OCI-LY7 (cell line): Measurements from ENCODE around the gene C1orf159. TPM values are rescaled to one million over a fixed set of nuclear protein-coding genes. Genes with fewer than 3 reads are reported as not detected.

Experiments
- BruUV-seq: library from RNA; stranded (reverse); fragments of 400-500 nt; replicated peaks from 2 replicates; lab custom pipeline; 2021; lab: Mats Ljungman, UMichigan
- CTCF ChIA-PET: fragments of 300-600 bp; sonication (Branson Sonifier 250); formaldehyde crosslinking; loops from one replicate; lab custom pipeline; 2022; ENCODE audit warnings: antibody characterized with exemption; ENCODE audit not compliant: unreplicated experiment; lab: Charles Lee
- POLR2A ChIA-PET: fragments of 300-600 bp; sonication (Branson Sonifier 250); formaldehyde crosslinking; loops from one replicate; lab custom pipeline; 2022; ENCODE audit warnings: antibody characterized with exemption; lab: Charles Lee
- DNase-seq: peaks from one replicate; pipeline ENCODE4 v3.0.0-alpha.2; 2015; ENCODE audit warnings: low spot score
- H2AFZ ChIP-seq: fragments of 200-600 bp; sonication (generic), shearing (Covaris generic); 2 replicates; pipeline ENCODE4 v1.6.1; 2014; ENCODE audit warnings: mild to moderate bottlenecking, antibody characterized with exemption, low read length, moderate library complexity
- H3K27ac ChIP-seq: fragments of 200-600 bp; sonication (generic); 2 replicates; pipeline ENCODE4 v1.5.1; 2014; ENCODE audit warnings: mixed run types, low read depth, mild to moderate bottlenecking, moderate library complexity, low read length, inconsistent platforms; ENCODE audit not compliant: poor library complexity, severe bottlenecking
- H3K36me3 ChIP-seq: fragments of 200-600 bp; sonication (generic); 2 replicates; pipeline ENCODE4 v1.6.1; 2014; ENCODE audit warnings: mild to moderate bottlenecking, antibody characterized with exemption, low read length, moderate library complexity, mixed read lengths; ENCODE audit not compliant: insufficient read depth
- H3K4me1 ChIP-seq: fragments of 200-600 bp; sonication (generic); 2 replicates; pipeline ENCODE4 v1.5.1; 2014; ENCODE audit warnings: mild to moderate bottlenecking, low read length; ENCODE audit not compliant: insufficient read depth, poor library complexity, severe bottlenecking
- H3K4me2 ChIP-seq: fragments of 200-600 bp; sonication (generic); 2 replicates; pipeline ENCODE4 v1.6.1; 2014; ENCODE audit warnings: mild to moderate bottlenecking, low read length
- H3K4me3 ChIP-seq: fragments of 200-600 bp; sonication (generic); 2 replicates; pipeline ENCODE4 v1.5.1; 2014; ENCODE audit warnings: mild to moderate bottlenecking, low read depth, low read length; ENCODE audit not compliant: poor library complexity, severe bottlenecking
- H3K79me2 ChIP-seq: fragments of 200-600 bp; sonication (generic); 2 replicates; pipeline ENCODE4 v1.6.1; 2016; ENCODE audit warnings: low read depth, mild to moderate bottlenecking, low read length, moderate library complexity, mixed read lengths; ENCODE audit not compliant: insufficient read depth
- H3K9me2 ChIP-seq: fragments of 200-600 bp; sonication (generic); 2 replicates; pipeline ENCODE4 v1.6.1; 2016; ENCODE audit warnings: mild to moderate bottlenecking, low read length, mixed read lengths; ENCODE audit not compliant: insufficient read depth
- H3K9me3 ChIP-seq: fragments of 200-600 bp; sonication (generic); 2 replicates; pipeline ENCODE4 v1.6.1; 2014; ENCODE audit warnings: mild to moderate bottlenecking, mixed run types, low read length, mixed read lengths
- H4K20me1 ChIP-seq: fragments of 200-600 bp; sonication (generic); 2 replicates; pipeline ENCODE4 v1.6.1; 2014; ENCODE audit warnings: mild to moderate bottlenecking, antibody characterized with exemption, low read length, moderate library complexity, mixed read lengths; ENCODE audit not compliant: insufficient read depth
- CTCF ChIP-seq: fragments of 200-600 bp; sonication (generic); conservative IDR thresholded peaks from 2 replicates; pipeline ENCODE4 v1.5.1; 2014; ENCODE audit warnings: mild to moderate bottlenecking, antibody characterized with exemption, low read length, moderate library complexity, mixed read lengths
- EZH2phosphoT487 ChIP-seq: fragments of 200-600 bp; sonication (generic); IDR thresholded peaks from 2 replicates; pipeline ENCODE4 v1.6.1; 2018; ENCODE audit warnings: low read depth, borderline replicate concordance, mild to moderate bottlenecking, mixed run types, antibody characterized with exemption, low read length, moderate library complexity, mixed read lengths
- intact Hi-C: fragments of 100-400 bp; cut with micrococcal nuclease; formaldehyde crosslinking; loops from one replicate; pipeline ENCODE4 v1.10.0; 2022; ENCODE audit not compliant: unreplicated experiment
- total RNA-seq, 2 experiments: library from RNA; depleted of rRNA in 1 of 2; stranded (reverse); fragments of >200 nt in 1 of 2; shearing (Covaris generic) in 1 of 2; gene quantifications; 2 replicates each; pipeline ENCODE4 v1.2.3, GENCODE V29; 2014 to 2022

C1orf159 gene
- total RNA-seq, 2 experiments from 2014 or later, result 24.5 to 27.6 TPM

GRCh38 chr1:1072299-1072848 is 43.5 kb downstream of the C1orf159 start:
- CTCF ChIA-PET, result no interaction called here

GRCh38 chr1:1071486-1072298 is 44.2 kb downstream of the C1orf159 start:
- DNase-seq, result no peak
- peaks cover 25% of the 10 kb centered on the region for H3K4me1 ChIP-seq
- H3K36me3 ChIP-seq, result no peaks in the 10 kb centered on the region
- H4K20me1 ChIP-seq, result no peaks in the 10 kb centered on the region
- no peak overlapping the region for H3K4me2 ChIP-seq
- H3K4me3 ChIP-seq, result no peak overlapping the region
- no peaks in the 10 kb centered on the region for H3K9me3 ChIP-seq
- H3K27ac ChIP-seq, result no peak overlapping the region
- no peak overlapping the region for H2AFZ ChIP-seq
- no peaks in the 10 kb centered on the region for H3K79me2 ChIP-seq
- H3K9me2 ChIP-seq, result no peaks in the 10 kb centered on the region
- TF ChIP-seq CTCF (no peak), EZH2phosphoT487 (no peak)
- CTCF ChIA-PET, result no interaction called here
- no TSS peak for BruUV-seq
- POLR2A ChIA-PET, result no interaction called here
- intact Hi-C loops, result no loop called here

More at GRCh38 chr1:1072299-1072848, 43.5 kb downstream of the C1orf159 start:
- Histone ChIP-seq H3K27ac (no peak overlapping the region), H3K79me2 (no peaks in the 10 kb centered on the region), H3K4me1 (peaks cover 25% of the 10 kb centered on the region), H3K9me3 (no peaks in the 10 kb centered on the region), H2AFZ (no peak overlapping the region), H3K9me2 (no peaks in the 10 kb centered on the region), H3K36me3 (no peaks in the 10 kb centered on the region), H4K20me1 (no peaks in the 10 kb centered on the region), H3K4me3 (no peak overlapping the region), H3K4me2 (no peak overlapping the region)
- intact Hi-C loops, result no loop called here
- TF ChIP-seq EZH2phosphoT487, result no peak
- TF ChIP-seq CTCF, result no peak
- DNase-seq, result no peak
- POLR2A ChIA-PET, result no interaction called here
- no TSS peak for BruUV-seq
